H1 (cell line): Measurements from ENCODE around the gene GRIP2. TPM values are rescaled to one million over a fixed set of nuclear protein-coding genes. Genes with fewer than 3 reads are reported as not detected.

Experiments used
- CTCF ChIA-PET: fragments of 300-600 bp; sonication (Branson Sonifier 250); formaldehyde crosslinking; loops from one replicate; lab custom pipeline; 2021; ENCODE audit not compliant: partially characterized antibody; lab: Charles Lee
- POLR2A ChIA-PET: fragments of 300-600 bp; sonication (Branson Sonifier 250); formaldehyde crosslinking; loops from one replicate; lab custom pipeline; 2021; ENCODE audit warnings: inconsistent platforms; ENCODE audit not compliant: partially characterized antibody; lab: Charles Lee
- DNase-seq, 2 experiments: peaks; one replicate each; pipeline versions ENCODE4 v3.0.0 to v3.0.0-alpha.2; 2010 to 2022; ENCODE audit warnings: low spot score in 2 of 2, low read depth in 1 of 2, mixed read lengths in 1 of 2
- FAIRE-seq: peaks from 2 replicates; lab custom pipeline; 2011; peaks lifted over from hg19 to GRCh38; lab: Jason Lieb, UNC
- H2AFZ ChIP-seq: 2 replicates; pipeline ENCODE4 v1.8.1; 2012; ENCODE audit warnings: low read length, inconsistent platforms
- H2AK5ac ChIP-seq: 2 replicates; pipeline ENCODE4 v1.6.1; 2013; ENCODE audit warnings: low read depth, low read length
- H2BK120ac ChIP-seq: replicated peaks from 2 replicates; pipeline ENCODE3; 2013; ENCODE audit warnings: low read depth, low read length, inconsistent platforms
- H2BK12ac ChIP-seq: 2 replicates; pipeline ENCODE4 v1.6.1; 2013; ENCODE audit warnings: low read depth, low read length
- H2BK15ac ChIP-seq: 2 replicates; pipeline ENCODE4 v1.6.1; 2013; ENCODE audit warnings: low read length
- H2BK20ac ChIP-seq: 2 replicates; pipeline ENCODE4 v1.6.1; 2013; ENCODE audit warnings: low read length
- H2BK5ac ChIP-seq: 2 replicates; pipeline ENCODE4 v1.6.1; 2013; ENCODE audit warnings: low read depth, low read length
- H3K14ac ChIP-seq: 2 replicates; pipeline ENCODE4 v1.6.1; 2013; ENCODE audit warnings: inconsistent platforms; ENCODE audit not compliant: insufficient read length
- H3K18ac ChIP-seq: 2 replicates; pipeline ENCODE4 v1.6.1; 2013; ENCODE audit warnings: low read length; ENCODE audit errors: extremely low read depth
- H3K23ac ChIP-seq: 2 replicates; pipeline ENCODE4 v1.6.1; 2013; ENCODE audit warnings: inconsistent platforms; ENCODE audit not compliant: insufficient read length
- H3K23me2 ChIP-seq: 2 replicates; pipeline ENCODE4 v1.6.1; 2013; ENCODE audit warnings: low read depth, low read length
- H3K27ac ChIP-seq: 2 replicates; pipeline ENCODE4 v1.6.1; 2011; ENCODE audit warnings: low read depth, low read length, inconsistent platforms
- H3K27me3 ChIP-seq, 4 experiments: replicated peaks in 1 of 4; 1 replicate in 1 of 4; 2 replicates in 3 of 4; pipeline versions ENCODE4 v1.6.1 to v1.8.1; 2011 to 2013; ENCODE audit warnings: low read length in 3 of 4, mild to moderate bottlenecking in 3 of 4, inconsistent platforms in 2 of 4, mixed read lengths in 2 of 4, moderate library complexity in 1 of 4; ENCODE audit not compliant: control insufficient read depth in 3 of 4, insufficient read depth in 3 of 4; ENCODE audit errors: extremely low read depth in 1 of 4
- H3K36me3 ChIP-seq, 4 experiments: 2 replicates each; pipeline versions ENCODE4 v1.6.1 to v1.8.1; 2011 to 2013; ENCODE audit warnings: mild to moderate bottlenecking in 4 of 4, low read length in 3 of 4, moderate library complexity in 2 of 4, control low read depth in 1 of 4, inconsistent platforms in 1 of 4; ENCODE audit not compliant: insufficient read depth in 4 of 4, control insufficient read depth in 2 of 4
- H3K4ac ChIP-seq: replicated peaks from 2 replicates; pipeline ENCODE3; 2013; ENCODE audit warnings: low read length, low read depth, mixed read lengths, inconsistent platforms; ENCODE audit not compliant: insufficient read length
- H3K4me1 ChIP-seq, 4 experiments: replicated peaks in 1 of 4; 1 replicate in 1 of 4; 2 replicates in 3 of 4; pipeline versions ENCODE4 v1.6.1 to v1.8.1; 2011 to 2013; ENCODE audit warnings: low read length in 3 of 4, inconsistent platforms in 2 of 4, mixed read lengths in 1 of 4; ENCODE audit not compliant: insufficient read depth in 4 of 4, control insufficient read depth in 3 of 4
- H3K4me2 ChIP-seq, 2 experiments: 2 replicates each; pipeline versions ENCODE4 v1.6.1 to v1.8.1; 2011 to 2013; ENCODE audit warnings: low read depth in 2 of 2, low read length in 2 of 2, control low read depth in 1 of 2, inconsistent platforms in 1 of 2, mild to moderate bottlenecking in 1 of 2; ENCODE audit not compliant: insufficient read depth in 1 of 2
- H3K4me3 ChIP-seq, 4 experiments: fragments of 200-600, 300-600 bp in 1 of 4; sonication (generic), shearing (Covaris generic), sonication (Bioruptor Twin) in 1 of 4; 2 replicates each; pipeline versions ENCODE4 v1.5.1 to v1.8.1; 2011 to 2016; ENCODE audit warnings: low read length in 4 of 4, low read depth in 3 of 4, control low read depth in 2 of 4, inconsistent platforms in 2 of 4, mild to moderate bottlenecking in 2 of 4, mixed read lengths in 1 of 4, moderate library complexity in 1 of 4; ENCODE audit not compliant: insufficient read depth in 2 of 4; ENCODE audit errors: extremely low read depth in 1 of 4
- H3K56ac ChIP-seq: replicated peaks from 2 replicates; pipeline ENCODE3; 2013; ENCODE audit warnings: low read depth, mild to moderate bottlenecking, mixed read lengths, low read length, inconsistent platforms; ENCODE audit not compliant: insufficient read length
- H3K79me1 ChIP-seq: 2 replicates; pipeline ENCODE4 v1.6.1; 2013; ENCODE audit warnings: low read depth, low read length, control low read depth
- H3K79me2 ChIP-seq, 2 experiments: 2 replicates each; pipeline versions ENCODE4 v1.6.1 to v1.8.1; 2012 to 2013; ENCODE audit warnings: low read length in 2 of 2, mild to moderate bottlenecking in 2 of 2, inconsistent platforms in 1 of 2; ENCODE audit not compliant: insufficient read depth in 2 of 2, control insufficient read depth in 1 of 2
- H3K9ac ChIP-seq, 4 experiments: replicated peaks in 1 of 4; 1 replicate in 1 of 4; 2 replicates in 3 of 4; pipeline versions ENCODE4 v1.6.1 to v1.8.1; 2011 to 2013; ENCODE audit warnings: low read depth in 3 of 4, low read length in 3 of 4, control low read depth in 2 of 4, mild to moderate bottlenecking in 2 of 4, moderate library complexity in 2 of 4, inconsistent platforms in 1 of 4; ENCODE audit errors: extremely low read depth in 1 of 4
- H3K9me3 ChIP-seq, 2 experiments: 2 replicates each; pipeline versions ENCODE4 v1.6.1 to v1.8.1; 2012 to 2013; ENCODE audit warnings: mild to moderate bottlenecking in 2 of 2, moderate library complexity in 2 of 2, control low read depth in 1 of 2, inconsistent platforms in 1 of 2, low read depth in 1 of 2, low read length in 1 of 2, mixed read lengths in 1 of 2; ENCODE audit not compliant: insufficient read depth in 2 of 2
- H4K20me1 ChIP-seq, 2 experiments: replicated peaks in 1 of 2; 2 replicates each; pipeline versions ENCODE3 to v1.8.1; 2011 to 2013; ENCODE audit warnings: inconsistent platforms in 2 of 2, low read length in 2 of 2, mild to moderate bottlenecking in 1 of 2; ENCODE audit not compliant: insufficient read depth in 2 of 2, control insufficient read depth in 1 of 2
- H4K5ac ChIP-seq: 2 replicates; pipeline ENCODE4 v1.6.1; 2013; ENCODE audit warnings: low read length, low read depth, mixed read lengths, inconsistent platforms; ENCODE audit not compliant: insufficient read length
- H4K8ac ChIP-seq: 2 replicates; pipeline ENCODE4 v1.8.0; 2013; ENCODE audit warnings: mild to moderate bottlenecking, moderate library complexity, low read length, inconsistent platforms; ENCODE audit not compliant: insufficient read depth; ENCODE audit errors: extremely low read depth
- H4K91ac ChIP-seq: replicated peaks from 2 replicates; pipeline ENCODE3; 2013; ENCODE audit warnings: low read length, mixed read lengths, inconsistent platforms; ENCODE audit not compliant: insufficient read length
- CBX8 ChIP-seq: fragments of 300-800, 300-1000 bp; sonication (generic); IDR thresholded peaks from 2 replicates; pipeline ENCODE4 v1.7.1; 2016; ENCODE audit warnings: low read depth, low read length, borderline replicate concordance
- KDM1A ChIP-seq: fragments of 200-600, 300-600 bp; sonication (generic); IDR thresholded peaks from 2 replicates; pipeline ENCODE4 v1.7.1; 2016; ENCODE audit warnings: mild to moderate bottlenecking, low read length, borderline replicate concordance
- NANOG ChIP-seq: IDR thresholded peaks from 2 replicates; pipeline ENCODE4 v1.6.1; 2011; ENCODE audit warnings: low read length, low read depth, mild to moderate bottlenecking, inconsistent platforms; ENCODE audit not compliant: insufficient read depth, poor library complexity, severe bottlenecking
- RFX5 ChIP-seq: IDR thresholded peaks from 2 replicates; pipeline ENCODE4 v1.6.1; 2011; ENCODE audit warnings: low read depth, low read length, improper control_type of control experiment, borderline replicate concordance
- SAP30 ChIP-seq: fragments of 300-600 bp; sonication (generic); IDR thresholded peaks from 2 replicates; pipeline ENCODE4 v1.7.1; 2012; ENCODE audit warnings: low read length, moderate library complexity, mild to moderate bottlenecking, inconsistent platforms; ENCODE audit not compliant: insufficient read depth, insufficient replicate concordance
- SIX5 ChIP-seq: IDR thresholded peaks from 2 replicates; pipeline ENCODE4 v1.6.1; 2011; ENCODE audit warnings: mild to moderate bottlenecking, low read depth, low read length
- SP4 ChIP-seq: IDR thresholded peaks from 2 replicates; pipeline ENCODE4 v1.6.1; 2012; ENCODE audit warnings: low read length, inconsistent platforms
- SUZ12 ChIP-seq: fragments of 200-600 bp; sonication (generic); IDR thresholded peaks from 2 replicates; pipeline ENCODE4 v1.6.1; 2012; ENCODE audit warnings: mild to moderate bottlenecking, inconsistent platforms, low read length, moderate library complexity, mixed read lengths
- WGBS, 2 experiments: shearing (Covaris generic) in 1 of 2; methylation state at CpG; one replicate each; pipeline versions ENCODE4 v1.1.6 to v1.1.7; 2013 to 2015; ENCODE audit warnings: low lambda C conversion rate in 2 of 2, mixed read lengths in 2 of 2, inconsistent platforms in 1 of 2, low coverage in 1 of 2, missing lambda C conversion rate in 1 of 2; ENCODE audit not compliant: insufficient replicate concordance in 2 of 2, insufficient coverage in 1 of 2, insufficient read length in 1 of 2; ENCODE audit errors: extremely low coverage in 1 of 2, missing lambda C conversion rate in 1 of 2; 5-methylcytosine and 5-hydroxymethylcytosine counted together
- polyA plus RNA-seq, 7 experiments: library from polyadenylated mRNA; depleted of rRNA in 3 of 7; stranded (reverse) in 5 of 7; unstranded in 2 of 7; fragments of >200 nt in 5 of 7; fragments of 200-250 nt in 2 of 7; gene quantifications; 1 replicate in 5 of 7; 2 replicates in 1 of 7; 4 replicates in 1 of 7; pipeline versions ENCODE4 v1.2.1 to v1.2.3, GENCODE V29; 2011 to 2013; ENCODE audit warnings: missing spikeins in 2 of 7, mixed read lengths in 2 of 7
- total RNA-seq: library from RNA; stranded (reverse); fragmentation: NEBNext Ultra II Directional; extraction: Animal tissue kit (Norgen Biotek cat#: 25700); gene quantifications from 2 replicates; pipeline ENCODE4 v1.2.1, GENCODE V29; 2021
- TF ChIP-seq, protein P1 (sequence below): IDR thresholded peaks from 2 replicates; pipeline ENCODE4 v1.6.1; 2012; ENCODE audit warnings: low read length, inconsistent platforms

Gene GRIP2
- total and polyA plus RNA-seq, 2 of the 8 experiments (the other 6 are each of a cell fraction or from before 2014, with no cell fraction given) = 2.5 to 6.4 TPM

DNA sequence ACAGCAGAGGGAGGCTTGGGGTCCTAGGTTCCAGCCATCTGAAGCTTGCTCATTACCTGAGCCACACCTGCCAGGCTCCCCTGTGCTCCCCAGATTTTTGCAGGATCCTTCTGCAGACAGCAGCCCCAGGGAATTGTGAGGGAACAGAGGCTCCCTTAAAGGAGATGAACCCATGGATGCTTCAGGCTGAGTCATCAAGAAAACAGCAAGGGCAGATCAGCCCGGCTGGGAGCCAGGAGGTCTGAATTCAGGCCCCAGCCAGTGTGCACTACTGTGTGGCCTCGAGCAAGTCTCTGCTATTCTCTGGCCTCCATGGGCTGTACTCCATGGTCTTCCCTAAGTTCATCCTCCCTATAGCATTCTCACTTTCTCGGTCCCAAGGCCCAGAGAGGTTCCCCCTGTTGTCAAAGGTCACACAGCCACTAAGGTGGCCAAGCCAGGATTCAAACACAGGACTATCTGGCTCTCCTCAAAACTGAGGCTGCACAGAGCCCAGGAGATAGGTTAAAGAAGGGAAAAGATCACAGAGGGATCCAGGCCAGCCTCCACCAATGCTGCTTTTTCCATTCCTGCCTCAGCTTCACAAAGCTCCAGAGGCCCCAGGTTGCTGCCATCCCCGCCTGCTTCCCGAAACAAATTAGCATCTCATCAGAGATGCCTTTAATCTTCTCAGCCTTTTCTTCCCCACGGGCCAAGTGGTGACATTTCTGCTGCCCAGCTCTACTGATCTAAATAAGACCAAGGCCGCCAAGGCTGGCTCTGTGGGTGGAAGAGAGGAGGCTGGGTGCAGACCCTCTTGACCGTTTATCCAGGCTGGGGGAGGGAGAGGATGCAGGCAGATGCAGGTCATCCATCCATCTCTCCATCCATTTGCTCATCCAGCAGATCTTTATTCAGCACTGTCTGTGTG, 21.2 kb upstream of the GRIP2 start:
- Histone ChIP-seq H2BK12ac (no peak overlapping the region), H3K79me1 (no peaks in the 10 kb centered on the region; the same call in 1 of the 2 replicates), H3K4me2 (no peak overlapping the region), H3K4ac (no peak overlapping the region), H4K5ac (no peak overlapping the region), H3K9ac (no peak overlapping the region), H2AFZ (no peak overlapping the region), H3K14ac (no peak overlapping the region), H3K56ac (no peak overlapping the region), H2BK20ac (no peak overlapping the region), H3K79me2 (no peaks in the 10 kb centered on the region), H3K27me3 (no peaks in the 10 kb centered on the region), H3K23ac (no peak overlapping the region), H2AK5ac (no peak overlapping the region), H3K4me3 (no peak overlapping the region), H3K36me3 (no peaks in the 10 kb centered on the region), H4K20me1 (peaks cover 0 to 4% of the 10 kb centered on the region in 2 experiments), H2BK5ac (no peak overlapping the region), H4K8ac (no peak overlapping the region), H3K9me3 (no peaks in the 10 kb centered on the region), H3K23me2 (no peaks in the 10 kb centered on the region), H2BK120ac (no peak overlapping the region), H4K91ac (no peak overlapping the region), H3K18ac (no peak overlapping the region), H2BK15ac (no peak overlapping the region), H3K4me1 (peaks cover 3 to 18% (median 7%) of the 10 kb centered on the region in 4 experiments), H3K27ac (no peak overlapping the region)
- WGBS, 2 experiments = 83% methylated on average over 8 of the region's 8 CpGs; no CpG with 5 or more reads in 1 of the 2 experiments
- TF ChIP-seq SAP30 = no peak
- TF ChIP-seq CBX8 = no peak
- peak; percentile 76; the same call in 1 of the 2 replicates for TF ChIP-seq KDM1A
- TF ChIP-seq SP4 = no peak
- no peak for TF ChIP-seq NANOG
- no peak for TF ChIP-seq SIX5
- TF ChIP-seq, protein P1, sequence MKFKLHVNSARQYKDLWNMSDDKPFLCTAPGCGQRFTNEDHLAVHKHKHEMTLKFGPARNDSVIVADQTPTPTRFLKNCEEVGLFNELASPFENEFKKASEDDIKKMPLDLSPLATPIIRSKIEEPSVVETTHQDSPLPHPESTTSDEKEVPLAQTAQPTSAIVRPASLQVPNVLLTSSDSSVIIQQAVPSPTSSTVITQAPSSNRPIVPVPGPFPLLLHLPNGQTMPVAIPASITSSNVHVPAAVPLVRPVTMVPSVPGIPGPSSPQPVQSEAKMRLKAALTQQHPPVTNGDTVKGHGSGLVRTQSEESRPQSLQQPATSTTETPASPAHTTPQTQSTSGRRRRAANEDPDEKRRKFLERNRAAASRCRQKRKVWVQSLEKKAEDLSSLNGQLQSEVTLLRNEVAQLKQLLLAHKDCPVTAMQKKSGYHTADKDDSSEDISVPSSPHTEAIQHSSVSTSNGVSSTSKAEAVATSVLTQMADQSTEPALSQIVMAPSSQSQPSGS = no peak
- TF ChIP-seq SUZ12 = no peak
- TF ChIP-seq RFX5 = no peak
- DNase-seq = no peak
- no peak for FAIRE-seq
- POLR2A ChIA-PET = interaction anchor here (1.0 to 1.1 kb wide), 2 partner anchors 10 to 71 kb away, joined by 3 to 4 read pairs; no protein-coding TSS in a partner anchor
- CTCF ChIA-PET = interaction anchor here (3.6 kb wide), 1 partner anchor 12 kb away, joined by 40 read pairs; no protein-coding TSS in a partner anchor
